ENCODE measurements around the gene GPNMB.

The GPNMB gene

GRCh38 chr7:23256731-23257130, 10.2 kb downstream of the GPNMB start:
- Histone ChIP-seq H3K4me3 (ENCODE audit: low read depth, low read length) (no peak overlapping the region), H3K36me3 (no peaks in the 10 kb centered on the region)

DNA sequence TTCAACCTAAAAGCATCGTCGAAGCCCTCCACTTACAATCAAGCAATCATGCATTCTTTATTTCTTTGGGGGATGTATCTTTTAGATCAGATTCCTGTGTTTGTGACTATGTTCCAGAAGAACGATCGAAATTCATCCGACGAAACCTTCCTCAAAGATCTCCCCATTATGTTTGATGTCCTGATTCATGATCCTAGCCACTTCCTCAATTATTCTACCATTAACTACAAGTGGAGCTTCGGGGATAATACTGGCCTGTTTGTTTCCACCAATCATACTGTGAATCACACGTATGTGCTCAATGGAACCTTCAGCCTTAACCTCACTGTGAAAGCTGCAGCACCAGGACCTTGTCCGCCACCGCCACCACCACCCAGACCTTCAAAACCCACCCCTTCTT, 13.8 kb downstream of the GPNMB start:
- H3K27me3 ChIP-seq = peaks cover 11% of the 10 kb centered on the region
- no peaks in the 10 kb centered on the region for H3K9me3 ChIP-seq
- H3K4me3 ChIP-seq (ENCODE audit: low read depth, low read length) = no peak overlapping the region
- H3K4me1 ChIP-seq = no peaks in the 10 kb centered on the region
- TF ChIP-seq, protein P1, sequence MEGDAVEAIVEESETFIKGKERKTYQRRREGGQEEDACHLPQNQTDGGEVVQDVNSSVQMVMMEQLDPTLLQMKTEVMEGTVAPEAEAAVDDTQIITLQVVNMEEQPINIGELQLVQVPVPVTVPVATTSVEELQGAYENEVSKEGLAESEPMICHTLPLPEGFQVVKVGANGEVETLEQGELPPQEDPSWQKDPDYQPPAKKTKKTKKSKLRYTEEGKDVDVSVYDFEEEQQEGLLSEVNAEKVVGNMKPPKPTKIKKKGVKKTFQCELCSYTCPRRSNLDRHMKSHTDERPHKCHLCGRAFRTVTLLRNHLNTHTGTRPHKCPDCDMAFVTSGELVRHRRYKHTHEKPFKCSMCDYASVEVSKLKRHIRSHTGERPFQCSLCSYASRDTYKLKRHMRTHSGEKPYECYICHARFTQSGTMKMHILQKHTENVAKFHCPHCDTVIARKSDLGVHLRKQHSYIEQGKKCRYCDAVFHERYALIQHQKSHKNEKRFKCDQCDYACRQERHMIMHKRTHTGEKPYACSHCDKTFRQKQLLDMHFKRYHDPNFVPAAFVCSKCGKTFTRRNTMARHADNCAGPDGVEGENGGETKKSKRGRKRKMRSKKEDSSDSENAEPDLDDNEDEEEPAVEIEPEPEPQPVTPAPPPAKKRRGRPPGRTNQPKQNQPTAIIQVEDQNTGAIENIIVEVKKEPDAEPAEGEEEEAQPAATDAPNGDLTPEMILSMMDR (IDR thresholded peaks at IDR 0.05; ENCODE audit: low read depth, low read length) = no peak
- H3K36me3 ChIP-seq = no peaks in the 10 kb centered on the region
- no peak for DNase-seq

More at GRCh38 chr7:23256731-23257130, 10.2 kb downstream of the GPNMB start:
- H3K9me3 ChIP-seq = no peaks in the 10 kb centered on the region
- no peak for DNase-seq
- peaks cover 26% of the 10 kb centered on the region for H3K27me3 ChIP-seq
- H3K4me1 ChIP-seq = no peaks in the 10 kb centered on the region
- TF ChIP-seq, protein P1 (IDR thresholded peaks at IDR 0.05; ENCODE audit: low read depth, low read length) = no peak

GRCh38 chr7:23261843-23262452, 15.4 kb downstream of the GPNMB start:
- peak; percentile 73 for DNase-seq
- TF ChIP-seq, protein P1 (IDR thresholded peaks at IDR 0.05; ENCODE audit: low read depth, low read length) = peak; percentile 97
- H3K4me3 ChIP-seq (ENCODE audit: low read depth, low read length) = no peak overlapping the region; the same call in 1 of the 2 replicates

DNA sequence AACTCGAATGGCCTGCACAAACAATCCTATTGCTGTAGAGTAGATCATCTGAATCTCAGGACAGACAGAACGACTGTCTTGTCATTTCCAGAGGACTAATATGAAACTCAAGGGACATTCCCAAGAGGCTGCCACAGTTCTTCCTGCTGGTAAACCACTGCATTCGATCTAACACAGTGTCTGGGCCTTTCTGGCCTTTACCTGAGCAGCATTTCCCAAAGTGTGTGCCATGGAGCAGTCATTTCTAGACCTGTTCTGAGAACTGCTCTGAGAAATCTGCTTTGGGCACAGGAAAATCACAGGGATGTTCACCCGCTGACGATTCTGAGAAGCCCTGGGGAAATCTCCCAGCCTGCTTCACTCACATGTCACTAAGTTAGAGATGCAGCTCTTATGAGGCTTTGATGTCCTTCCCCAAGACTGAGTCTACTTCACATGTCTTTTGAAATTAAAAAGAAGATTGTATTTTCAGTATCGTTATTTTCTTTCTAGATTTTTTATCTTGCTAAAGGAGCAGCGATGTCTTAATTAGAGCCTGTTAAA, 18.4 kb downstream of the GPNMB start:
- Histone ChIP-seq H3K4me3 (ENCODE audit: low read depth, low read length) (no peak overlapping the region), H3K36me3 (no peaks in the 10 kb centered on the region), H3K27me3 (no peaks in the 10 kb centered on the region), H3K4me1 (no peaks in the 10 kb centered on the region), H3K9me3 (no peaks in the 10 kb centered on the region)
- no peak for DNase-seq
- TF ChIP-seq, protein P1 (IDR thresholded peaks at IDR 0.05; ENCODE audit: low read depth, low read length) = no peak

More at GRCh38 chr7:23261843-23262452, 15.4 kb downstream of the GPNMB start:
- H3K27me3 ChIP-seq = peaks cover 1% of the 10 kb centered on the region
- H3K4me1 ChIP-seq = no peaks in the 10 kb centered on the region
- no peaks in the 10 kb centered on the region for H3K36me3 ChIP-seq
- H3K9me3 ChIP-seq = no peaks in the 10 kb centered on the region

DNA sequence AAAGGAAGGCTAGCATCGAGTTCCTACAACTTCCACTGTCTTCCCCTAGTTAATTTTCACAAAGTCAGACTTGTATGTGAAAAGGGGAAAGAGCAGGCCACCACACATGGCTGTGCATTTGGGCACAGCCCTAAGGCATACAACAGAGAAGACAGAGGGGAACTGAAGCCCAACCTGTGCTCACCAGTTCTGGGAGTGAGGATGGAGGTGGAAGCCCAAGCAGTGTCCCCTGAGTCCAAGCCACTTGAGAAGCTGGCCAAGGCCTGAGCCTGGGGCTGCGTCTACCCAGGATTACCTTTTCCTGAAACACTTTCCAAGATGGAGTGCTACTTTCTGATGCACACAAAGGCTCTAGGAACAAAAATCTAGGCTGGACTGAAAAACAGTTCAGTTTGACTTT, 20.3 kb downstream of the GPNMB start:
- Histone ChIP-seq H3K27me3 (peaks cover under 1% of the 10 kb centered on the region; the same call in 1 of the 2 replicates), H3K36me3 (no peaks in the 10 kb centered on the region), H3K9me3 (no peaks in the 10 kb centered on the region), H3K4me1 (no peaks in the 10 kb centered on the region), H3K4me3 (ENCODE audit: low read depth, low read length) (no peak overlapping the region)
- TF ChIP-seq, protein P1 (IDR thresholded peaks at IDR 0.05; ENCODE audit: low read depth, low read length) = no peak
- no peak for DNase-seq

DNA sequence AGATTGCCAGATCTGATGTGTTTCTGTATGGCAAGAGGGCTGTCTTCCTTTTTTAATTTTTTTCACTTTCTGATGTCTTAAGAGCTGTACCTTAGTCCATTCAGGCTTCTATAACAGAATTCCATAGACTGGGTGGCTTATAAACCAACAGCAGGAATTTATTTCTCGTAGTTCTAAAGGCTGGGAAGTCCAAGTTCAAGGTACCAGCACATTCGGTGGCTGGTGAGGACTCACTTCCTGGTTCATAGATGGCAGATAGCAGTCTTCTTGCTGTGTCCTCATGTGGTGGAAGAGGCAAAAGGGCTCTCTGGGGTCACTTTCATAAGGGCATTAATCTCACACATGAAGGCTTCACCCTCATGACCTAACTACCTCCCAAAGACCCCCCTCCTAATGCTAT, 20.8 kb downstream of the GPNMB start:
- H3K27me3 ChIP-seq = peaks cover 4% of the 10 kb centered on the region
- no peak for DNase-seq
- H3K4me1 ChIP-seq = no peaks in the 10 kb centered on the region
- no peaks in the 10 kb centered on the region for H3K9me3 ChIP-seq
- H3K36me3 ChIP-seq = no peaks in the 10 kb centered on the region
- TF ChIP-seq, protein P1 (IDR thresholded peaks at IDR 0.05; ENCODE audit: low read depth, low read length) = no peak
- H3K4me3 ChIP-seq (ENCODE audit: low read depth, low read length) = no peak overlapping the region

Measured in BE2C (cell line).